Skeletal muscle tissue (tissue), 4 donors: ENCODE measurements around the gene GPSM1. TPM values are rescaled to one million over a fixed set of nuclear protein-coding genes. Genes with fewer than 3 reads are reported as not detected.

Experiments
- H3K27ac ChIP-seq: one replicate; pipeline ENCODE4 v1.7.0; 2013; ENCODE audit warnings: mild to moderate bottlenecking, low read depth, low read length, inconsistent platforms
- H3K27me3 ChIP-seq, 3 donors: one replicate each; pipeline ENCODE4 v1.7.0; 2013; ENCODE audit warnings: low read length in 3 of 3; ENCODE audit not compliant: control insufficient read depth in 3 of 3, insufficient read depth in 3 of 3
- H3K36me3 ChIP-seq, 3 donors: one replicate each; pipeline ENCODE4 v1.7.0; 2013; ENCODE audit warnings: low read length in 3 of 3; ENCODE audit not compliant: control insufficient read depth in 3 of 3, insufficient read depth in 3 of 3
- H3K4me1 ChIP-seq, 3 donors: one replicate each; pipeline ENCODE4 v1.7.0; 2013; ENCODE audit warnings: low read length in 3 of 3, mild to moderate bottlenecking in 3 of 3; ENCODE audit not compliant: control insufficient read depth in 3 of 3, insufficient read depth in 3 of 3
- H3K4me3 ChIP-seq, 3 donors: one replicate each; pipeline ENCODE4 v1.7.0; 2013; ENCODE audit warnings: low read length in 3 of 3
- H3K9ac ChIP-seq, 3 donors: one replicate each; pipeline ENCODE4 v1.7.0; 2013; ENCODE audit warnings: low read length in 3 of 3, mild to moderate bottlenecking in 3 of 3, moderate library complexity in 2 of 3, low read depth in 1 of 3
- H3K9me3 ChIP-seq, 3 donors: one replicate each; pipeline ENCODE4 v1.7.0; 2013; ENCODE audit warnings: low read length in 3 of 3; ENCODE audit not compliant: control insufficient read depth in 3 of 3
- total RNA-seq: library from RNA; depleted of rRNA; stranded (reverse); fragments of >200 nt; gene quantifications from one replicate; pipeline ENCODE4 v1.2.3, GENCODE V29; 2014
- donor health status: Osteomylitis.

The GPSM1 gene
- total RNA-seq, 1 donor from 2014 or later, result 14.1 TPM

DNA sequence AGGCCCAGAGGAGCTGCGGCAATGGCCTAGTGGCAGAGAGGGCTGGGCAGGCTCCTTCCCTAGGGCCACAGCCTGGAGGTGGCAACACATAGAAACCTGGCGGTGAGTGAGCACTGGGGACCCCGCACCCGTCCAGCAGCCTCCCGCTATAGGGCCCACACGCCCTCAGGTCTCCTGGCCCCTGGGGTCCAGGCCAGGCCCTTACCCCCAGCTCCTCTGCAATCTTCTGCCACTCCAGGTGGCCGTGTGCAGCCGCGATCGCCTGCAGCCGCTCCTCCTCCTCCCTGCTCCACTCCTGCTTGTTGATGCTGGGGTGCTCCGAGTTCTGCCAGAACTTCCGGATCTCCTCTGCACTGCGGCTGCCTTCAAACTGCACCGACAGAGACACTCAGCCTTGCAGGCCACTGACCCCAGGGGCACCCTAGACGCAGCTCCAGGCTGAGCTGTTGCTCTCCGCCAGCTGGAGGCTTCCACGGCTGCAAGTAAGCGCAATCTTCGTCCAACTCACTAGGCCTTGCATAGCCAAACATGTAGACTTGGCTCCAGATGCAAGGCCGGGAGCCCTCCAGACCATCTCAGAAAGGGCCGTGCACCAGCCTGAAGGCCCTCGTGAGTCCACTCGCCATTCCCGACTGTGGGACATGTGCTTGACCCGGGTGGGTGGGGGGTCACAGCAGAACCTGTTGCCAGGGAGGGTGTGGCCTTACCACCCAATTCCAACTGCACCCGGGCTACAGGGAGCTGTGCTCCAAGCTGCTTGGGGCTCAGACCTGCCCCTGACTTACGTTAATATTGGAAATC, 64.6 kb downstream of the GPSM1 start:
- H3K4me1 ChIP-seq, result no peaks in the 10 kb centered on the region
- H3K9me3 ChIP-seq, result no peaks in the 10 kb centered on the region
- no peak overlapping the region for H3K27ac ChIP-seq
- no peaks in the 10 kb centered on the region for H3K27me3 ChIP-seq
- H3K9ac ChIP-seq, result no peak overlapping the region
- H3K36me3 ChIP-seq, result peaks cover 61 to 75% (median 66%) of the 10 kb centered on the region in 3 donors
- no peak overlapping the region for H3K4me3 ChIP-seq

DNA sequence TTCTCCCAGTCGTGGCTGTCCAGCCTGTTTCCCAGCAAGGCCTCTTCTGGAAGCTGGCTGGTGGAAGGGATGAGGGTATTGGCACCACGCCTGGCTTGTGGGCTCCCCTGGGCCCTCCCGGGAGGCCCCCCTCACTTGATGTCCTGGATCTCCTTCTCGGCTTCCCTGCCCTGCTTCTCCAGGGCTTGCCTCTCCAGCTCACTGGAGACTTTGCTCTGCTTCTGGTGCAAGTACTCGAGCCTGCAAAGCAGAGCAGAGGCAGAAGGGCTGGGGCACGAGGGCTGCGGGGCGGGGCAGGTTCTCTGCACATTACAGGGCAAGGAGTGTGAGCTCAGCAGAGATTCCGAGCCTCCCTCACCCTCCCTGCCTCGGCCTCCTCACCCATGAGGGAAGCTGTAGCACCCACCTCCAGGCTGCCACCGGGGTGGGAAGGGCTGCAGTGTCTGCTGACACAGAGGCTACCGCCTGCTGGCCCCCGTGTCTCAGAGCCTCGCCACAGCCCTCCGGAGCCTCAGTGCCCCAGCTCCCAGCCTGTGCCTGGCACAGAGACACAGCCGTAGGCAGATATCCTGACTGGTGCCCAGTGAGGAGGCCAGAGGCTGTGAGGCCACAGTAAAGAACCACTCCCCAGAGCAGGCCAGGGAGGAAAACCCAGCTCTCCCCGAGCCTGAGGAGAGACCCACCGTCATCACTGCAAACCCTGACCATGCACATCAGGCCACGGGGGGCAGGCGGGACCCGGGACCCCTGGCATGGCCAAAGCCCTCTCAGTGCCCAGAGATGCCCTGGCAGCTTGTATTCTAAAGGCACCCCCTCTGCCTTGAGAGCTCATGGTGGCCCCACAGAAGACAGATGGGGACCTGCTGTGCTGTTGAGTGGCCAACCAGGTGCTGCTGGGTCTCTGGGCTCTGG, 65.5 kb downstream of the GPSM1 start:
- no peaks in the 10 kb centered on the region for H3K9me3 ChIP-seq
- no peak overlapping the region for H3K4me3 ChIP-seq
- no peak overlapping the region for H3K27ac ChIP-seq
- no peak overlapping the region for H3K9ac ChIP-seq
- H3K27me3 ChIP-seq, result no peaks in the 10 kb centered on the region
- H3K36me3 ChIP-seq, result peaks cover 59 to 74% (median 60%) of the 10 kb centered on the region in 3 donors
- H3K4me1 ChIP-seq, result no peaks in the 10 kb centered on the region

DNA sequence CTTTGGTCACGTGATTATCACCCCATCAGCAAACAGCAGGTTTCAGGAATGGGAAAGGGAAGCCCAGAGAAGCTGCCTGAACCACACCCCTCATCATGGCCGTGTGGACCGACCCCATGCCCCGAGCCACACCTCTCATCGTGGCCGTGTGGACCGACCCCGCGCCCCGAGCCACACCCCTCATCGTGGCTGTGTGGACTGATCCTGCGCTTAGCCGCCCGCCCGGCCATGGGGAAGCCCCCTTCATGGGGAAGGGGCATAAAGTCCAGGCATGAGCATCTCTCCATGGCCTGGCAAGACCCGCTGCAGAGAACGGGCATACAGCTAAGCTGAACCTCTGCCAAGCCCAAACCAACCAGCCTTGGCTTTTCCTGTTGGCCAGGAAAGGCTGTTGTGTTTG, 66.2 kb downstream of the GPSM1 start:
- Histone ChIP-seq H3K27ac (no peak overlapping the region), H3K9me3 (no peaks in the 10 kb centered on the region), H3K4me3 (no peak overlapping the region), H3K27me3 (no peaks in the 10 kb centered on the region), H3K4me1 (peaks cover 2 to 3% (median 2%) of the 10 kb centered on the region in 3 donors), H3K36me3 (peaks cover 54 to 72% (median 61%) of the 10 kb centered on the region in 3 donors), H3K9ac (no peak overlapping the region)

DNA sequence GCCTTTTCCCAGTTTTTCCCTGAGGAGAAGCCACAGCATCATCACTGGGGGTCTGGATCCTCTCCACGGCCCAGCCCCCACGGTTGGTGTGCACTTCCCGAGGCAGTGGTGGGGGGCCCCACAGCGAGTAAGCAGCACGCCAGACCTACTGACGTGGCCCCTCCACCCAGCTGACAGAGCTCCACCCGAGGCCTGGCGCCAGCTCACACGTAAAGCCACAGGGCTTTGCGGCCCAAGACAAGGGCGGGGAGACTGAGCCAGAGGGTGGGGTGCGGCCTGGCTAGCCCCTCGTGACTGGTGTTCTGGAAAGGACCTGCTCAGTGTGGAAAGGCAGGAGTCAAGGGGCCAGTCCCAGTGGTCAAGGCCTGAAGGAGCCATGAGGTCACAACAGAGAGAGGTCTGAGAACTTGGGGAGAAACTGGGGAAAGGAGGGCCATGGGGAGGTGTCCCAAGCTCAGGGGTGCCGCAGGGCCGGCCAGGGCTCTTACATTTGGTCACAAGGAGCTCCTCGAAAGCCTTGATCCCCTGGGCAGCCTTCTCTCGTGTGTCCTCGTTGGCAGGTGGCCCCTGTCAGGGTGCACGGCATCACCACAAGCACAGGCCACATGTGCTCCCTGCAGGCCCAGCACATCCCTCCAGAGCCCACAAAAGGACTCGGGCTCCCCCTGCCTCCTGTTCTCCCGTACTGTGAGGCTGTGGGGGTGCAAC, 67.1 kb downstream of the GPSM1 start:
- Histone ChIP-seq H3K9ac (no peak overlapping the region), H3K27ac (no peak overlapping the region), H3K9me3 (no peaks in the 10 kb centered on the region), H3K36me3 (peaks cover 49 to 63% (median 52%) of the 10 kb centered on the region in 3 donors), H3K4me1 (peaks cover 11 to 12% (median 11%) of the 10 kb centered on the region in 3 donors), H3K27me3 (no peaks in the 10 kb centered on the region), H3K4me3 (no peak overlapping the region)

DNA sequence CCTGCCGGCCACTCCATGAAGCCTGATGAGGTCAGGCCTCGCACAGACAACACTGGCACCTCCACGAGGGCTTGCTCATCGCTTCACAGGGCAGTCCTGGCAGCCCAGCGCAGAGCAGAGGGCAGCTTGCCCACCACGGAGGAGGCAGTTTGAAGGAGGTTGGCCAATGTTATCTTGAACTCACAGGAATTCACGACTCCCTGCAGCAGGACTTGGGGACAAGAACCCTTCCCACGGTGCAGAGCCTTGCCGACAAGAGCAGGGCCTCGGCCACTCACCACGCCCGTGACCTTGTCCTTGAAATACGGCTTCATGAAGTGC, 67.6 kb downstream of the GPSM1 start:
- Histone ChIP-seq H3K36me3 (peaks cover 44 to 59% (median 48%) of the 10 kb centered on the region in 3 donors), H3K4me1 (peaks cover 12 to 14% (median 13%) of the 10 kb centered on the region in 3 donors), H3K4me3 (no peak overlapping the region), H3K27ac (no peak overlapping the region), H3K27me3 (no peaks in the 10 kb centered on the region), H3K9ac (no peak overlapping the region), H3K9me3 (no peaks in the 10 kb centered on the region)

DNA sequence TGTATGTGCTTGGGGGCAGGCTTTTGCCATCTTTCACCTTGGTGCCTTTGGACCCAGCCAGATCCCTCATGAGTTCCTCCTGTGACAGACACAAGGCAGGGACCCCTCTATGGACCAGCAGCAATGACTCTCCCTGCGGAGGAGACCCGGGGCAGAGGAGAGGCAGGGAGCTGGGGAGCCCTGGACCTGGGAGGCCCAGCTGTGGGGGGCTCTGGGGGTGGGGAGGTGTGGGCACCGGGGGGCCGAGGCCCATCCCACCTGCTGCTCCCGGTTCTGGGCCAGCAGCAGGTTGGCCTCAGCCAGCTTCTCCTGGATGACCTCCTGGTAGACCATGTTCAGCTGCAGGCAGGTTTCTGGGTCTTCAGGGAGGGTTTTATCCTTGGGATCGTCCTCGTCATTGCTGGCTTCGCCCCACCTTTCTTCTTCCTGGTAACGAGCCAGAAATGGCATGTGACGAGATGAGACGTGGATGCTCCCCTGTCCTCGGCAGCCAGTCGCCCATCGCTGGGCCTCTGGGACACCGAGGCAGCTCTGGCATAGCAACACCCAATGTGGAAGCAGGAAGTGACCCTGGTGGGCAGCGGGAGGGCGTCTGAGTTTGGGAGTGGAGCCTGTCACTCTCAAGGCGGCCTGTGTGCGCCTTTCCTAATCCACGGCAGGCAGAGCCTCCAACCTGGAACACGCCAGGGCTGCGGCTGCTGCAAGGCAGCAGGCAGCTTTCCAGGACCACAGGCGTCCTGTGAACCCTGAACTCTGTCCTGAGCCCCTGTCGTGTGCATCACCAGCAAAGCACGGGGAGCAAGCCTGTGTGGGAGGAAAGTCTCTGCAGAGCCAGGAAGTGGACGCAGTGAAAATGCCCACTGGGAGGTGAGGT, 68.2 kb downstream of the GPSM1 start:
- Histone ChIP-seq H3K4me1 (peaks cover 16 to 19% (median 17%) of the 10 kb centered on the region in 3 donors), H3K36me3 (peaks cover 44 to 58% (median 47%) of the 10 kb centered on the region in 3 donors), H3K27me3 (no peaks in the 10 kb centered on the region), H3K9ac (no peak overlapping the region), H3K27ac (no peak overlapping the region), H3K9me3 (no peaks in the 10 kb centered on the region), H3K4me3 (no peak overlapping the region)

DNA sequence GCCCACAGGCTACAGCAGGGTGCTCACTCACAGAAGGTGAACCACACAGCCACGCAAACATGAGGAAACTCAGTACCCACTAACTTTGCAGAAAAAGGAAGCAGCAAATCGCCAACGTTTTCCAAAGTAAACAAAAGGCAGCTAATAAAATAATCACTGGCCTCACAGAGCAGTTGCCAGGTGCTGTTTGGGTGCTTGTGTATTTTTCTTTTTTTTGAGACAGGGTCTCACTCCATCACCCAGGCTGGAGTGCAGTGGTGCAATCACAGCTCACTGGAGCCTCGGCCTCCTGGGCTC, 68.8 kb downstream of the GPSM1 start:
- Histone ChIP-seq H3K27ac (no peak overlapping the region), H3K9ac (no peak overlapping the region), H3K4me3 (no peak overlapping the region), H3K9me3 (no peaks in the 10 kb centered on the region), H3K36me3 (peaks cover 45 to 58% (median 47%) of the 10 kb centered on the region in 3 donors), H3K27me3 (no peaks in the 10 kb centered on the region), H3K4me1 (peaks cover 19 to 21% (median 20%) of the 10 kb centered on the region in 3 donors)

DNA sequence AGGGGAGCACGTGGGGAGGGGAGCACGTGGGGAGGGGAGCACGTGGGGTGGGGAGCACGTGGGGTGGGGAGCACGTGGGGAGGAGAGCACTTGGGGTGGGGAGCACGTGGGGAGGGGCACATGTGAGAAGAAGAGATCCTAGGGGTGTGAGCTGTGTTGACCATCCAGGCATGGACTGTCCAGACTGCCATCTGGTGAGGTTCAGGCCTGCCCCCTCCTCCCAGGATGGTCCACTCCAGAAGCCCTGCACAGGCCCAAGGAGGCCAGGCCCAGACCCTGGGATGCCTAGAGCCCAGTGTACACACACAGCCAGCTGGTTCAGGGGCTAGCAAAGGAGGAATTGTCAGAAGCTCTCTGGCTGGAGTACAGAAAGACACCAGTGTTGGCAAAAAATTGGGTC, 70.3 kb downstream of the GPSM1 start:
- H3K27ac ChIP-seq, result no peak overlapping the region
- peaks cover 37 to 54% (median 40%) of the 10 kb centered on the region in 3 donors for H3K36me3 ChIP-seq
- H3K9ac ChIP-seq, result no peak overlapping the region

DNA sequence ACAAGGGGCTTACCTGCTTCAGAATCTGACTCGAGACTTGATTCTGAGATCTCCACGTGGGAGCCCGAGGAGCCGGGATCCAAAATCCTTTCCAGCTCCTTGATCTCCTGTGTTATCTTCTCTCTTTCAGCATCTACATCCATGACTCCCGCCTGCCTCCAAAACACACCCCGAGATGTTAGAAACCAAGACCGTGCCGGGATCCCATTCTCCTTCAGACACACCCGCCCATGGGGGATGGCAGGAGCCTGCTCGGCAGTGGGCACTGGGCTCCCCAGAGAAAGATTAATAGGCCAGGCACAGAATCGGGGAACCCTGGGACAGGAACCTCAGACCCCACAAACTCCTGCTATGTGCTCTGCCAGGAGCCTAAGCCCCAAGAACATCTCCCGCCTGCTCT, 70.9 kb downstream of the GPSM1 start:
- Histone ChIP-seq H3K4me1 (peaks cover 19 to 21% (median 20%) of the 10 kb centered on the region in 3 donors), H3K9ac (peak overlapping the region in 1 of 3 donors; percentile 3), H3K27ac (no peak overlapping the region), H3K27me3 (no peaks in the 10 kb centered on the region), H3K4me3 (no peak overlapping the region), H3K9me3 (no peaks in the 10 kb centered on the region), H3K36me3 (peaks cover 36 to 48% (median 37%) of the 10 kb centered on the region in 3 donors)

More for the DNA sequence above, 70.3 kb downstream of the GPSM1 start:
- peaks cover 19 to 21% (median 20%) of the 10 kb centered on the region in 3 donors for H3K4me1 ChIP-seq
- H3K4me3 ChIP-seq, result no peak overlapping the region
- H3K9me3 ChIP-seq, result no peaks in the 10 kb centered on the region
- no peaks in the 10 kb centered on the region for H3K27me3 ChIP-seq
